Naive thymus-derived CD4-positive, alpha-beta T cell (primary cell): ENCODE results near the gene FALEC. TPM values are rescaled to one million over a fixed set of nuclear protein-coding genes. Genes with fewer than 3 reads are reported as not detected.
"Not testable (repeated sequence)": the region's sequence is repeated elsewhere in the genome, so short reads cannot be mapped to it uniquely, and the experiment has no call there.

Experiments used
- ATAC-seq: fragments of 150-1000 bp; cut with Tn5 transposase; 2 replicates; pipeline ENCODE4 v1.10.0; 2021; ENCODE audit warnings: mild to moderate bottlenecking, moderate library complexity
- CTCF ChIA-PET: fragments of 350-600 bp; sonication (Branson Sonifier 250); formaldehyde crosslinking; loops from one replicate; lab custom pipeline; 2021; ENCODE audit warnings: antibody characterized with exemption; lab: Charles Lee
- POLR2A ChIA-PET: fragments of 350-600 bp; sonication (Branson Sonifier 250); formaldehyde crosslinking; loops from one replicate; lab custom pipeline; 2021; ENCODE audit warnings: antibody characterized with exemption, inconsistent platforms; lab: Charles Lee
- DNase-seq, 9 donors: peaks; one replicate each; pipeline versions ENCODE4 v3.0.0 to v3.0.0-alpha.2; 2020 to 2022; ENCODE audit warnings: mixed read lengths in 1 of 9
- H3K27ac ChIP-seq: one replicate; pipeline ENCODE4 v1.7.0; 2013; ENCODE audit warnings: mild to moderate bottlenecking, low read depth, low read length, moderate library complexity
- H3K27me3 ChIP-seq, 2 donors: one replicate each; pipeline ENCODE4 v1.7.0; 2013; ENCODE audit warnings: low read length in 2 of 2, mild to moderate bottlenecking in 2 of 2, moderate library complexity in 2 of 2; ENCODE audit not compliant: control insufficient read depth in 2 of 2, insufficient read depth in 2 of 2
- H3K36me3 ChIP-seq, 3 experiments: 1 replicate in 2 of 3; 2 replicates in 1 of 3; pipeline ENCODE4 v1.7.0; 2013; ENCODE audit warnings: low read length in 3 of 3, mild to moderate bottlenecking in 3 of 3, moderate library complexity in 1 of 3; ENCODE audit not compliant: insufficient read depth in 3 of 3, control insufficient read depth in 2 of 3
- H3K4me1 ChIP-seq, 2 donors: one replicate each; pipeline ENCODE4 v1.7.0; 2013; ENCODE audit warnings: low read length in 2 of 2, mild to moderate bottlenecking in 2 of 2, moderate library complexity in 1 of 2; ENCODE audit not compliant: control insufficient read depth in 2 of 2, insufficient read depth in 2 of 2
- H3K4me3 ChIP-seq: 2 replicates; pipeline ENCODE4 v1.7.0; 2013; ENCODE audit warnings: mild to moderate bottlenecking, low read length
- H3K9me3 ChIP-seq, 3 experiments: 1 replicate in 2 of 3; 2 replicates in 1 of 3; pipeline ENCODE4 v1.7.0; 2013; ENCODE audit warnings: low read length in 3 of 3; ENCODE audit not compliant: control insufficient read depth in 2 of 3
- H3K27ac Mint-ChIP-seq, 9 donors: one replicate each; pipeline ENCODE4 v1.8.0; 2020 to 2022; ENCODE audit warnings: mixed read lengths in 9 of 9, mild to moderate bottlenecking in 8 of 9, moderate library complexity in 5 of 9, inconsistent platforms in 2 of 9
- H3K27me3 Mint-ChIP-seq, 5 donors: one replicate each; pipeline ENCODE4 v1.8.0; 2021 to 2022; ENCODE audit warnings: mixed read lengths in 5 of 5, mild to moderate bottlenecking in 1 of 5
- H3K36me3 Mint-ChIP-seq, 5 donors: one replicate each; pipeline ENCODE4 v1.8.0; 2020 to 2022; ENCODE audit warnings: mixed read lengths in 5 of 5, mild to moderate bottlenecking in 3 of 5, inconsistent platforms in 1 of 5
- H3K4me1 Mint-ChIP-seq, 7 donors: one replicate each; pipeline ENCODE4 v1.8.0; 2020 to 2022; ENCODE audit warnings: mixed read lengths in 7 of 7, mild to moderate bottlenecking in 3 of 7, inconsistent platforms in 1 of 7
- H3K4me3 Mint-ChIP-seq, 10 donors: one replicate each; pipeline ENCODE4 v1.8.0; 2020 to 2022; ENCODE audit warnings: mild to moderate bottlenecking in 10 of 10, mixed read lengths in 10 of 10, moderate library complexity in 6 of 10, inconsistent platforms in 2 of 10
- H3K9me3 Mint-ChIP-seq, 11 donors: one replicate each; pipeline ENCODE4 v1.8.0; 2020 to 2022; ENCODE audit warnings: mixed read lengths in 11 of 11, mild to moderate bottlenecking in 4 of 11, inconsistent platforms in 1 of 11, moderate library complexity in 1 of 11
- intact Hi-C, 2 donors: fragments of 100-400 bp; cut with micrococcal nuclease; formaldehyde crosslinking; loops; one replicate each; pipeline ENCODE4 v1.15.1; 2023
- polyA plus RNA-seq, 2 donors: library from polyadenylated mRNA; unstranded; fragments of 300-500 nt; fragmentation: Illumina TruSeq; gene quantifications; one replicate each; pipeline ENCODE4 v1.2.3, GENCODE V29; 2021
- total RNA-seq, 6 experiments: library from RNA in 5 of 6; stranded (reverse) in 5 of 6; gene quantifications; 1 replicate in 5 of 6; 2 replicates in 1 of 6; pipeline ENCODE4 v1.2.3 and lab custom pipeline; 2021 to 2026

The FALEC gene
- total and polyA plus RNA-seq, 7 experiments from 2014 or later, result 0.44 to 2.5 (median 0.76) TPM; not detected in 4

- peak overlapping the region; percentile 97 for H3K27ac ChIP-seq
- peaks cover 0 to 36% (median 16%) of the 10 kb centered on the region in 5 donors for H3K36me3 Mint-ChIP-seq
- ChIA-PET CTCF (interaction anchor here (0.6 to 13.2 kb wide), 6 partner anchors 8 to 447 kb away, joined by 3 to 300 read pairs (median 4); partner anchors contain the start of genes ENSA and MCL1), POLR2A (interaction anchor here (0.6 to 13.8 kb wide), 11 partner anchors 11 to 589 kb away, joined by 3 to 1237 read pairs (median 5); partner anchors contain the start of genes ENSA, MCL1 and RPRD2)
- peak overlapping the region; percentile 84 to 95 (median 90) for H3K4me3 Mint-ChIP-seq
- no peaks in the 10 kb centered on the region for H3K27me3 Mint-ChIP-seq
- DNase-seq (peak in 5 of 9 donors; percentile 49 to 70 (median 62)), ATAC-seq (peak; percentile 5)
- H3K9me3 Mint-ChIP-seq, result peaks cover 0 to 6% (median 0%) of the 10 kb centered on the region in 11 donors
- H3K4me1 ChIP-seq, result peaks cover 92 to 96% of the 10 kb centered on the region in 2 donors
- peak overlapping the region; percentile 96 to 100 (median 97) for H3K27ac Mint-ChIP-seq
- no peaks in the 10 kb centered on the region for H3K27me3 ChIP-seq
- H3K36me3 ChIP-seq, result peaks cover 1 to 6% (median 5%) of the 10 kb centered on the region in 3 experiments
- peak overlapping the region; percentile 73 for H3K4me3 ChIP-seq
- intact Hi-C loops, result loop anchor here (1.0 to 10.0 kb wide), 7 partner anchors 7 to 489 kb away; partner anchors contain the start of genes CDC42SE1 (in 1 of the 2), CERS2 (in 1 of the 2), MCL1 (in 1 of the 2) and RPRD2 (in 1 of the 2)
- H3K4me1 Mint-ChIP-seq, result peaks cover 41 to 95% (median 85%) of the 10 kb centered on the region in 7 donors
- H3K9me3 ChIP-seq, result no peaks in the 10 kb centered on the region
Observed at GRCh38 chr1:150567717-150568593, 52.4 kb downstream of the FALEC start.

GRCh38 chr1:150568594-150568966, 53.0 kb downstream of the FALEC start:
- DNase-seq (peak in 1 of 9 donors; percentile 20), ATAC-seq (no peak)
- Histone ChIP-seq H3K27ac (peak overlapping the region; percentile 97), H3K27me3 (no peaks in the 10 kb centered on the region), H3K9me3 (no peaks in the 10 kb centered on the region), H3K4me1 (peaks cover 95 to 98% of the 10 kb centered on the region in 2 donors), H3K4me3 (peak overlapping the region; percentile 73), H3K36me3 (peaks cover 4 to 12% (median 11%) of the 10 kb centered on the region in 3 experiments)
- peak overlapping the region; percentile 84 to 95 (median 90) for H3K4me3 Mint-ChIP-seq
- peak overlapping the region; percentile 96 to 100 (median 97) for H3K27ac Mint-ChIP-seq
- CTCF ChIA-PET, result interaction anchor here (0.6 to 17.1 kb wide), 6 partner anchors 5 to 447 kb away, joined by 3 to 300 read pairs (median 138); partner anchors contain the start of gene MCL1
- intact Hi-C loops, result loop anchor here (1.0 to 10.0 kb wide), 4 partner anchors 8 to 489 kb away; partner anchors contain the start of genes CDC42SE1 (in 1 of the 2), CERS2 (in 1 of the 2) and RPRD2 (in 1 of the 2)
- POLR2A ChIA-PET, result interaction anchor here (0.6 to 13.8 kb wide), 7 partner anchors 10 to 438 kb away, joined by 3 to 1237 read pairs (median 9); partner anchors contain the start of genes ENSA and MCL1
- H3K4me1 Mint-ChIP-seq, result peaks cover 34 to 95% (median 83%) of the 10 kb centered on the region in 7 donors
- peaks cover 0 to 40% (median 22%) of the 10 kb centered on the region in 5 donors for H3K36me3 Mint-ChIP-seq
- peaks cover 0 to 6% (median 0%) of the 10 kb centered on the region in 11 donors for H3K9me3 Mint-ChIP-seq
- H3K27me3 Mint-ChIP-seq, result no peaks in the 10 kb centered on the region

GRCh38 chr1:150572918-150573647, 57.5 kb downstream of the FALEC start:
- Mint-ChIP-seq H3K4me1 (peaks cover 40 to 75% (median 59%) of the 10 kb centered on the region in 7 donors), H3K9me3 (peaks cover 0 to 4% (median 0%) of the 10 kb centered on the region in 11 donors), H3K36me3 (peaks cover 24 to 75% (median 66%) of the 10 kb centered on the region in 5 donors), H3K27ac (peak overlapping the region; percentile 81 to 99 (median 97)), H3K4me3 (peak overlapping the region; percentile 88 to 99 (median 94)), H3K27me3 (peaks cover 0 to 5% (median 0%) of the 10 kb centered on the region in 5 donors)
- H3K9me3 ChIP-seq, result no peaks in the 10 kb centered on the region
- peak; percentile 1 for ATAC-seq
- ChIA-PET POLR2A (interaction anchor here (0.6 to 18.9 kb wide), 9 partner anchors 8 to 1149 kb away, joined by 3 to 1237 read pairs (median 4); partner anchors contain the start of gene GOLPH3L), CTCF (interaction anchor here (1.0 to 17.1 kb wide), 2 partner anchors 10 to 47 kb away, joined by 3 to 300 read pairs; no protein-coding TSS in a partner anchor)
- peaks cover 58 to 72% of the 10 kb centered on the region in 2 donors for H3K4me1 ChIP-seq
- H3K27ac ChIP-seq, result peak overlapping the region; percentile 97
- H3K36me3 ChIP-seq, result peaks cover 30 to 50% (median 47%) of the 10 kb centered on the region in 3 experiments
- DNase-seq, result no peak
- no peaks in the 10 kb centered on the region for H3K27me3 ChIP-seq
- H3K4me3 ChIP-seq, result peak overlapping the region; percentile 56
- intact Hi-C loops, result loop anchor here (1.0 kb wide), 2 partner anchors 10 to 48 kb away; no protein-coding TSS in a partner anchor

GRCh38 chr1:150573648-150574071, 58.1 kb downstream of the FALEC start:
- peak overlapping the region; percentile 97 for H3K27ac ChIP-seq
- peak overlapping the region; percentile 81 to 99 (median 97) for H3K27ac Mint-ChIP-seq
- not testable (repeated sequence) for H3K9me3 Mint-ChIP-seq, H3K9me3 ChIP-seq, H3K27me3 ChIP-seq, ATAC-seq, H3K27me3 Mint-ChIP-seq, DNase-seq
- H3K4me1 Mint-ChIP-seq, result peaks cover 34 to 69% (median 53%) of the 10 kb centered on the region in 7 donors
- POLR2A ChIA-PET, result interaction anchor here (0.7 to 18.9 kb wide), 6 partner anchors 8 to 124 kb away, joined by 3 to 1237 read pairs (median 48); partner anchors contain the start of genes ENSA and GOLPH3L
- H3K36me3 ChIP-seq, result peaks cover 35 to 56% (median 52%) of the 10 kb centered on the region in 3 experiments
- H3K4me3 ChIP-seq, result peak overlapping the region; percentile 56
- H3K4me1 ChIP-seq, result peaks cover 52 to 66% of the 10 kb centered on the region in 2 donors
- intact Hi-C loops, result loop anchor here (1.0 kb wide), 2 partner anchors 10 to 48 kb away; no protein-coding TSS in a partner anchor
- peak overlapping the region; percentile 88 to 99 (median 94) for H3K4me3 Mint-ChIP-seq
- peaks cover 27 to 79% (median 72%) of the 10 kb centered on the region in 5 donors for H3K36me3 Mint-ChIP-seq
- CTCF ChIA-PET, result interaction anchor here (1.0 to 17.1 kb wide), 3 partner anchors 10 to 47 kb away, joined by 3 to 300 read pairs (median 4); no protein-coding TSS in a partner anchor

GRCh38 chr1:150574260-150575071, 58.9 kb downstream of the FALEC start:
- Mint-ChIP-seq H3K4me1 (peaks cover 30 to 62% (median 45%) of the 10 kb centered on the region in 7 donors), H3K4me3 (peak overlapping the region; percentile 92 to 99 (median 95)), H3K36me3 (peaks cover 27 to 79% (median 73%) of the 10 kb centered on the region in 5 donors), H3K27ac (peak overlapping the region; percentile 81 to 99 (median 97)), H3K9me3 (peaks cover 0 to 9% (median 0%) of the 10 kb centered on the region in 11 donors), H3K27me3 (peaks cover 0 to 7% (median 0%) of the 10 kb centered on the region in 5 donors)
- H3K4me3 ChIP-seq, result peak overlapping the region; percentile 95
- intact Hi-C loops, result loop anchor here in 1 of 2 donors (1.0 kb wide), 1 partner anchor 7 kb away; no protein-coding TSS in a partner anchor
- POLR2A ChIA-PET, result interaction anchor here (0.7 to 18.9 kb wide), 8 partner anchors 9 to 687 kb away, joined by 3 to 1237 read pairs (median 6); partner anchors contain the start of genes ENSA and GOLPH3L
- peaks cover 40 to 63% (median 52%) of the 10 kb centered on the region in 3 experiments for H3K36me3 ChIP-seq
- CTCF ChIA-PET, result interaction anchor here (1.7 to 17.1 kb wide), 2 partner anchors 11 to 46 kb away, joined by 4 to 300 read pairs; no protein-coding TSS in a partner anchor
- H3K9me3 ChIP-seq, result no peaks in the 10 kb centered on the region
- H3K4me1 ChIP-seq, result peaks cover 44 to 58% of the 10 kb centered on the region in 2 donors
- ATAC-seq (no peak), DNase-seq (no peak)
- H3K27me3 ChIP-seq, result no peaks in the 10 kb centered on the region
- H3K27ac ChIP-seq, result peak overlapping the region; percentile 97
